Daoy (cell line): ENCODE data around the gene RARS2. TPM values are rescaled to one million over a fixed set of nuclear protein-coding genes. Genes with fewer than 3 reads are reported as not detected.
"Not testable (repeated sequence)": the region's sequence is repeated elsewhere in the genome, so short reads cannot be mapped to it uniquely, and the experiment has no call there.

Experiments
- DNase-seq: peaks from one replicate; pipeline ENCODE4 v3.0.0-alpha.2; 2015; ENCODE audit warnings: low read depth
- total RNA-seq: library from RNA; depleted of rRNA; stranded (reverse); fragments of >200 nt; shearing (Covaris generic); gene quantifications from 2 replicates; pipeline ENCODE4 v1.2.3, GENCODE V29; 2014; rRNA removed

Gene RARS2
- total RNA-seq, 1 experiment from 2014 or later = 38.9 TPM

DNA sequence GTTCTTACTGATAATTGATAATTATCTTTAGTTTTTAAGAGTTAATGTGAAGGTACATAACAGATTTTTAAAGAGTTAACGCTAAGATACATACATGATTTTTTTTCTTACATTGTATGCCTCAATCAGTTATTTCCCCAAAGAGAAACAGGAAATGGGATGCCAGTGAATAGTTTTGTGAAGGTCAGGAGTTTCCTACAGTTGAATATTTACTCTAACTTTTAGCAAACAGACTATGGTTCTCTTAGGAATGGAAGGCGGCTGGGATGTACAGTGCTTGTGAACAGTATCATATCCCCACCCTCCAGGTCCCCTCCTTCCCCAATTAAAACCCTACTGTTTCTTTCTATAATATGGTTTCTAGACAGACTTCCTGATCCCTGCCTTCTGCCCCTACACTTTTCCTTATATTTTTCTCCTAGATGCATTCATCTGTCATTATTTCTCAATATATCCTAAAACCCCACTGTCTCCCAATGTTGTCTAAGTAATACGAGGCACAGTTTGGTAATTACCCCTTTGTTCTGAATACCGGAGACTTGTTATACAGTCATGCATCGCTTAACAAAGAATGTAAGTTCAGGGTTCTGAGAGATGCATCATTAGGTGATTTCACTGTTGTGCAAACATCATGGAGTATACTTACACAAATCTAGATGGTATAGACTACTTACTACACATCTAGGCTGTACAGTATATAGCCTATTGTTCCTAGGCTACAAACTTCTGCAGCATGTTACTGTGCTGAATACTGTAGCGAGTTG, 87.8 kb downstream of the RARS2 start:
- no peak for DNase-seq

DNA sequence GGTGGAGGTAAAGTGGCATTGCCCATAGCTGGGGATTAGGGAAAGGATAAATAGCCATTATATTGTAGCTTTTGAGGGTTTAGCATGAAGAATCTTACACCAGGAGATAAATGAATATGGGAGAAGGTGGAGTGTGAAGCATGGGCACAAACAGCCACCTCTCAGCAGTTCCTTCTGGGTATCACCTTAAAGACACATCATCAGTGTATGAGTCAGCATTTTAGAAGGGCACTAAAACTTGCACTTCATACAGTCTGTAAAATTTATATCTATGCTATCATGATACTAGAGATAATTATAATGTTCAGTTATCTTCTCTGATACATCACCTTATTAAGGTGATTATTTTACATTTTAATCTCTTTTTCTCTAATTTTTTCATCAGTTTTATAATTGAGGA, 91.7 kb downstream of the RARS2 start:
- DNase-seq = no peak

GRCh38 chr6:87494761-87495422, 94.9 kb downstream of the RARS2 start:
- DNase-seq = no peak

- not testable (repeated sequence) for DNase-seq
Measured at GRCh38 chr6:87489326-87489725, 100.5 kb downstream of the RARS2 start.

DNA sequence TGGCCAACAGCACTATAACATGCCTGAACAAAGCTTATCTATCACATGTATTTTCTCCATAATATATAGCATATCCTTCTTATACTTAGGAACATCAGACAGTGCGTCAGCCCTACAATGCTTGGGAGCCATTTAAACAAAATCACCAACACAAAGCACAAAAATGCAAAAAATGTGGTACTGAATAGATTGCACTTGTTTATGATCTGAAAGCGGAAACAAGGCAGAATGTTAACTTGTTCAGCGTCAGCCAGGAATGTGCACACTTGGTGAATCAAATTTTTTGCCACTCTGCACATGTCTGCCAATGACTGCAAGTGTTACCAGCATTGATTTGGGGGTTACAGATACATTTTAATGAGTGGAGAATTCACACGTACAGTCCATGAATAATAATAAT, 102.2 kb downstream of the RARS2 start:
- no peak for DNase-seq

DNA sequence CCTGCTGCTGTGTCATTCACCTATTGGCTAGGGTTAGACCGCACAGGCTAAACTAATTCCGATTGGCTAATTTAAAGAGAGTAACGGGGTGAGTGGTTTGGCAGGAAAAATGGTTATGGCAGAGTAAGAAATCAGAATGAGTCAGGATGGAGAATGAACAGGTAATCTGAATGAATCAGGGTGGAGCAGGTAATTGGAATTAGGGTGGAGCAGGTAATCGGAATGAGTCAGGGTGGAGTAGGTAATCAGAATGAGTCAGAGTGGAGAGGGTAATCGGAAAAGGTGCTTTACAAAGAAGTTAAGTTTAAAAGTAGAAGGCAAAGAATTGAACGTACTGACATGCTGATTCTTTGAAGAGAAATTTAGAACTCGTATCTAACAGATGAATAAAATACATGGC, 105.3 kb downstream of the RARS2 start:
- DNase-seq = no peak

GRCh38 chr6:87483929-87484328, 105.9 kb downstream of the RARS2 start:
- peak; percentile 57 for DNase-seq

GRCh38 chr6:87482366-87482765, 107.4 kb downstream of the RARS2 start:
- no peak for DNase-seq

GRCh38 chr6:87481931-87482330, 107.9 kb downstream of the RARS2 start:
- no peak for DNase-seq

GRCh38 chr6:87473419-87473903, 116.3 kb downstream of the RARS2 start:
- peak; percentile 9 for DNase-seq

- peak; percentile 80 for DNase-seq
Measured at GRCh38 chr6:87472525-87473418, 117.0 kb downstream of the RARS2 start, which contains the start of gene SLC35A1. SLC35A1 (plus strand) TSS chr6:87472974; CDS start chr6:87473004, 30 bp downstream.

- DNase-seq = no peak
Measured at GRCh38 chr6:87465051-87465450, 124.7 kb downstream of the RARS2 start.

Other genes with a start within 250 kb of the RARS2 start
- 0.15 and 0.63 TPM in 2 replicates for gene C6orf163, start 245.2 kb downstream of the RARS2 start, total RNA-seq
- gene CFAP206, start 182.0 kb downstream of the RARS2 start, total RNA-seq = 1.2 TPM in 1 of 2 replicates, not detected in the other
- 14.1 and 22.6 TPM in 2 replicates for gene SLC35A1, start 117.0 kb downstream of the RARS2 start, total RNA-seq
- gene ORC3, start 148 bp upstream of the RARS2 start, total RNA-seq = 39.1 and 44.2 TPM in 2 replicates
- gene AKIRIN2, start 112.2 kb upstream of the RARS2 start, total RNA-seq = 14.6 and 15.6 TPM in 2 replicates